ENCODE results near the gene RTN3. TPM values are rescaled to one million over a fixed set of nuclear protein-coding genes. Genes with fewer than 3 reads are reported as not detected.

RTN3 gene
- total RNA-seq, 1 experiment from 2014 or later: 95.0 TPM

DNA sequence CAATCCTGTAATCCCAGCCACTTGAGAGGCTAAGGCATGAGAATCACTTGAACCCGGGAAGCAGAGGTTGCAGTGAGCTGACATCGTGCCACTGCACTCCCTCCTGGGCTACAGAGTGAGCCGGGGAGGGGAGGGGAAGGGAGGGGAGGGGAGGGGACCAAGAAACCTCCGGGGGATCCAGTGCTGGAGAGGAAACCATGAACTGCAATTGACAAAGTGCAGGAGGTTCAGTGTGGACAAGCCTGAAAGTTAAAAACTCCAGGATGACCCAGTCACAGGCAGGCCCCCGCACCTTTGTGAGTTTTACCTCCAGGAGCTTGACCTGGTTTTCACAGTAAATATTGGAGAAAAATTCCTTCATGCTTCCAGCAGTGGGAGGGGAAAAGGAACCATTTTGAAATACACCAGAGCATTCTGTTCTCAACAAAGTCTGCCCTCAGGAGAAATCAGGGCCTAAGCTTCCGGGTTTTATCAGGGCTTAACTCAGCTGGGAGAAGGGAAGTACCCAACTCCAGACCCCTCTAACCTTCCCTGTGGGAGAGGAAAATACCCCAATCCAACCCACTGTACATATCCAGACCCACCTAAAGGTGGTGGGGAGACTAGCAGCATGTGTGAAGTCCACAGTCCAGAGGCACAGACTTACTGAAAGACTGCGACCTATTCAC, 102.8 kb downstream of the RTN3 start:
- no peak for ATAC-seq
- H3K27ac ChIP-seq (ENCODE audit: low read depth, low read length): no peak overlapping the region

DNA sequence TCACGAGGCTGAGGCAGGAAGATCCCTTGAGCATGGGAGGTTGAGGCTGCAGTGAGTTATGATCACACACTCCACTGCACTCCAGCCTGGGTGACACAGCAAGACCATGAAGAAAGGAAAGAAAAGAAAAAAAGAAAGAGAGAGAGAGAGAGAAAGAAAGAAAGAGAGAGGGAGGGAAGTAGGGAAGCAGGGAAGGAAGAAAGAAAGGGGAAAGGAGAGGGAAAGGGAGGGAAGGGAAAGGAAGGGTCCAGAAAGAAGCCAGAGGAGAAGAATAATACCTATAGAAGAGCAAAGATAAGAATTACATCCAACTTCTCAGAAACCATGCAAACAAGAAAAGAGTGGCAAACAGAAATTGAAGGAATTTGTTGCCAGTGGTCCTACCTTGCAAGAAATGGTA, 104.5 kb downstream of the RTN3 start:
- intact Hi-C loops (cut with micrococcal nuclease): no loop called here
- H3K9me3 ChIP-seq (ENCODE audit: control insufficient read depth in 1 of 2, insufficient read depth in 1 of 2, low read depth in 1 of 2, low read length in 2 of 2): peaks cover 0 to 4% of the 10 kb centered on the region in 2 experiments; a peak in 1 of 4 replicates
- BruUV-seq (replicated peaks): no TSS peak
- H3K4me2 ChIP-seq (ENCODE audit: low read length): no peak overlapping the region
- no peaks in the 10 kb centered on the region for H4K20me1 ChIP-seq (ENCODE audit: insufficient read depth)
- DNase-seq (ENCODE audit: low read depth, low spot score) (no peak), ATAC-seq (no peak)
- no peaks in the 10 kb centered on the region for H3K36me3 ChIP-seq (ENCODE audit: control insufficient read depth in 1 of 2, insufficient read depth in 2 of 2, low read length in 2 of 2)
- H2AFZ ChIP-seq (ENCODE audit: low read depth, low read length, poor library complexity, severe bottlenecking): no peak overlapping the region
- no peak overlapping the region for H3K27ac ChIP-seq (ENCODE audit: low read depth, low read length)
- no peak overlapping the region for H3K4me3 ChIP-seq (replicated peaks in 1 of 2; ENCODE audit: low read depth in 1 of 2, low read length in 2 of 2)
- ChIA-PET RAD21 (ENCODE audit: low non-redundant PET in 1 of 2, low total read pairs in 2 of 2, uncharacterized antibody in 2 of 2, unreplicated experiment in 2 of 2) (no interaction called here), CTCF (no interaction called here), POLR2A (no interaction called here)
- no peaks in the 10 kb centered on the region for H3K9me2 ChIP-seq (ENCODE audit: insufficient read depth)
- H3K9ac ChIP-seq (ENCODE audit: low read length): no peak overlapping the region
- H3K79me2 ChIP-seq (ENCODE audit: insufficient read depth, low read length): no peaks in the 10 kb centered on the region
- no peaks in the 10 kb centered on the region for H3K4me1 ChIP-seq (ENCODE audit: control insufficient read depth in 1 of 2, insufficient read depth in 2 of 2, low read length in 2 of 2)
- no peaks in the 10 kb centered on the region for H3K27me3 ChIP-seq (ENCODE audit: insufficient read depth, low read length)
- no peak for TF ChIP-seq POLR2AphosphoS5 (IDR thresholded peaks at IDR 0.05; ENCODE audit: low read depth, low read length)
- TF ChIP-seq POLR2A (IDR thresholded peaks at IDR 0.05; ENCODE audit: borderline replicate concordance, extremely low read depth, insufficient read depth, insufficient read length): no peak
- TF ChIP-seq EGR1 (IDR thresholded peaks at IDR 0.05; ENCODE audit: low read depth): no peak
- TF ChIP-seq EZH2phosphoT487 (IDR thresholded peaks at IDR 0.05; ENCODE audit: borderline replicate concordance): no peak
- no peak for TF ChIP-seq JUND (IDR thresholded peaks at IDR 0.05)
- TF ChIP-seq, protein P1, sequence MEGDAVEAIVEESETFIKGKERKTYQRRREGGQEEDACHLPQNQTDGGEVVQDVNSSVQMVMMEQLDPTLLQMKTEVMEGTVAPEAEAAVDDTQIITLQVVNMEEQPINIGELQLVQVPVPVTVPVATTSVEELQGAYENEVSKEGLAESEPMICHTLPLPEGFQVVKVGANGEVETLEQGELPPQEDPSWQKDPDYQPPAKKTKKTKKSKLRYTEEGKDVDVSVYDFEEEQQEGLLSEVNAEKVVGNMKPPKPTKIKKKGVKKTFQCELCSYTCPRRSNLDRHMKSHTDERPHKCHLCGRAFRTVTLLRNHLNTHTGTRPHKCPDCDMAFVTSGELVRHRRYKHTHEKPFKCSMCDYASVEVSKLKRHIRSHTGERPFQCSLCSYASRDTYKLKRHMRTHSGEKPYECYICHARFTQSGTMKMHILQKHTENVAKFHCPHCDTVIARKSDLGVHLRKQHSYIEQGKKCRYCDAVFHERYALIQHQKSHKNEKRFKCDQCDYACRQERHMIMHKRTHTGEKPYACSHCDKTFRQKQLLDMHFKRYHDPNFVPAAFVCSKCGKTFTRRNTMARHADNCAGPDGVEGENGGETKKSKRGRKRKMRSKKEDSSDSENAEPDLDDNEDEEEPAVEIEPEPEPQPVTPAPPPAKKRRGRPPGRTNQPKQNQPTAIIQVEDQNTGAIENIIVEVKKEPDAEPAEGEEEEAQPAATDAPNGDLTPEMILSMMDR (IDR thresholded peaks at IDR 0.05 in 2 of 3, conservative IDR thresholded peaks at IDR 0.05 in 1 of 3; ENCODE audit: borderline replicate concordance in 1 of 3, insufficient read depth in 1 of 3, low read depth in 2 of 3, low read length in 2 of 3): no peak
- TF ChIP-seq, protein P2, sequence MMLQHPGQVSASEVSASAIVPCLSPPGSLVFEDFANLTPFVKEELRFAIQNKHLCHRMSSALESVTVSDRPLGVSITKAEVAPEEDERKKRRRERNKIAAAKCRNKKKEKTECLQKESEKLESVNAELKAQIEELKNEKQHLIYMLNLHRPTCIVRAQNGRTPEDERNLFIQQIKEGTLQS (IDR thresholded peaks at IDR 0.05): no peak
- no peak for TF ChIP-seq YY1 (IDR thresholded peaks at IDR 0.05; ENCODE audit: extremely low read depth, insufficient replicate concordance, low read depth, low read length)
- no peak for TF ChIP-seq ELF1 (IDR thresholded peaks at IDR 0.05; ENCODE audit: borderline replicate concordance, low read depth)
- no peak for TF ChIP-seq SRF (IDR thresholded peaks at IDR 0.05; ENCODE audit: low read depth)
- no peak for TF ChIP-seq EZH2 (IDR thresholded peaks at IDR 0.05)
- TF ChIP-seq, protein P3, sequence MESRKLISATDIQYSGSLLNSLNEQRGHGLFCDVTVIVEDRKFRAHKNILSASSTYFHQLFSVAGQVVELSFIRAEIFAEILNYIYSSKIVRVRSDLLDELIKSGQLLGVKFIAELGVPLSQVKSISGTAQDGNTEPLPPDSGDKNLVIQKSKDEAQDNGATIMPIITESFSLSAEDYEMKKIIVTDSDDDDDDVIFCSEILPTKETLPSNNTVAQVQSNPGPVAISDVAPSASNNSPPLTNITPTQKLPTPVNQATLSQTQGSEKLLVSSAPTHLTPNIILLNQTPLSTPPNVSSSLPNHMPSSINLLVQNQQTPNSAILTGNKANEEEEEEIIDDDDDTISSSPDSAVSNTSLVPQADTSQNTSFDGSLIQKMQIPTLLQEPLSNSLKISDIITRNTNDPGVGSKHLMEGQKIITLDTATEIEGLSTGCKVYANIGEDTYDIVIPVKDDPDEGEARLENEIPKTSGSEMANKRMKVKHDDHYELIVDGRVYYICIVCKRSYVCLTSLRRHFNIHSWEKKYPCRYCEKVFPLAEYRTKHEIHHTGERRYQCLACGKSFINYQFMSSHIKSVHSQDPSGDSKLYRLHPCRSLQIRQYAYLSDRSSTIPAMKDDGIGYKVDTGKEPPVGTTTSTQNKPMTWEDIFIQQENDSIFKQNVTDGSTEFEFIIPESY (IDR thresholded peaks at IDR 0.05; ENCODE audit: extremely low read depth, insufficient replicate concordance, low read length): no peak
- no peak for TF ChIP-seq SIN3A (IDR thresholded peaks at IDR 0.05; ENCODE audit: low read depth)

More for the DNA sequence above, 102.8 kb downstream of the RTN3 start:
- Histone ChIP-seq H3K9me2 (ENCODE audit: insufficient read depth) (no peaks in the 10 kb centered on the region), H3K27me3 (ENCODE audit: insufficient read depth, low read length) (no peaks in the 10 kb centered on the region), H4K20me1 (ENCODE audit: insufficient read depth) (no peaks in the 10 kb centered on the region), H3K4me1 (ENCODE audit: control insufficient read depth in 1 of 2, insufficient read depth in 2 of 2, low read length in 2 of 2) (no peaks in the 10 kb centered on the region), H3K9me3 (ENCODE audit: control insufficient read depth in 1 of 2, insufficient read depth in 1 of 2, low read depth in 1 of 2, low read length in 2 of 2) (no peaks in the 10 kb centered on the region), H3K36me3 (ENCODE audit: control insufficient read depth in 1 of 2, insufficient read depth in 2 of 2, low read length in 2 of 2) (no peaks in the 10 kb centered on the region), H3K4me3 (replicated peaks in 1 of 2; ENCODE audit: low read depth in 1 of 2, low read length in 2 of 2) (no peak overlapping the region), H3K4me2 (ENCODE audit: low read length) (no peak overlapping the region), H3K9ac (ENCODE audit: low read length) (no peak overlapping the region), H2AFZ (ENCODE audit: low read depth, low read length, poor library complexity, severe bottlenecking) (no peak overlapping the region), H3K79me2 (ENCODE audit: insufficient read depth, low read length) (no peaks in the 10 kb centered on the region)
- no peak for DNase-seq (ENCODE audit: low read depth, low spot score)
- ChIA-PET CTCF (no interaction called here), RAD21 (ENCODE audit: low non-redundant PET in 1 of 2, low total read pairs in 2 of 2, uncharacterized antibody in 2 of 2, unreplicated experiment in 2 of 2) (no interaction called here), POLR2A (no interaction called here)
- TF ChIP-seq YY1 (IDR thresholded peaks at IDR 0.05; ENCODE audit: extremely low read depth, insufficient replicate concordance, low read depth, low read length): no peak
- TF ChIP-seq, protein P2 (IDR thresholded peaks at IDR 0.05): no peak
- TF ChIP-seq POLR2A (IDR thresholded peaks at IDR 0.05; ENCODE audit: borderline replicate concordance, extremely low read depth, insufficient read depth, insufficient read length): no peak
- no peak for TF ChIP-seq CEBPB (IDR thresholded peaks at IDR 0.05; ENCODE audit: low read depth)
- no peak for TF ChIP-seq ELF1 (IDR thresholded peaks at IDR 0.05; ENCODE audit: borderline replicate concordance, low read depth)
- no peak for TF ChIP-seq RAD21 (IDR thresholded peaks at IDR 0.05; ENCODE audit: low read depth)
- TF ChIP-seq SP1 (IDR thresholded peaks at IDR 0.05; ENCODE audit: low read depth): no peak
- TF ChIP-seq JUND (IDR thresholded peaks at IDR 0.05): no peak
- TF ChIP-seq SIN3A (IDR thresholded peaks at IDR 0.05; ENCODE audit: low read depth): no peak
- intact Hi-C loops (cut with micrococcal nuclease): no loop called here
- no TSS peak for BruUV-seq (replicated peaks)
